GM12878 (cell line): ENCODE results near the gene TJP1. TPM values are rescaled to one million over a fixed set of nuclear protein-coding genes. Genes with fewer than 3 reads are reported as not detected.

Experiments
- ATAC-seq: fragments of 200-7000 bp; cut with Tn5 transposase; 3 replicates; pipeline ENCODE4 v1.9.1; 2020; ENCODE audit warnings: mild to moderate bottlenecking, moderate library complexity
- BruUV-seq: library from RNA; stranded (reverse); fragments of 400-500 nt; replicated peaks from 2 replicates; lab custom pipeline; 2021; lab: Mats Ljungman, UMichigan
- CTCF ChIA-PET: fragments of 300-600 bp; sonication (Branson Sonifier 250); formaldehyde crosslinking; extraction: SDS; loops from one replicate; lab custom pipeline; 2021; ENCODE audit warnings: inconsistent platforms; lab: Yijun Ruan, JAX
- POLR2A ChIA-PET: fragments of 350-600 bp; formaldehyde crosslinking; extraction: SDS; loops from one replicate; lab custom pipeline; 2021; ENCODE audit warnings: inconsistent platforms; lab: Charles Lee
- RAD21 ChIA-PET: fragments of 300-600 bp; sonication (Branson Sonifier 250); formaldehyde crosslinking; loops from one replicate; lab custom pipeline; 2023; ENCODE audit warnings: antibody characterized with exemption; ENCODE audit not compliant: unreplicated experiment; lab: Charles Lee
- SMC1A ChIA-PET: fragments of 300-600 bp; sonication (Branson Sonifier 250); formaldehyde crosslinking; loops from one replicate; lab custom pipeline; 2023; ENCODE audit not compliant: unreplicated experiment, uncharacterized antibody; lab: Charles Lee
- DNase-seq: peaks from one replicate; pipeline ENCODE4 v3.0.0-alpha.2; 2011; ENCODE audit warnings: low read depth, low spot score
- FAIRE-seq: peaks from 3 replicates; lab custom pipeline; 2011; peaks lifted over from hg19 to GRCh38; lab: Jason Lieb, UNC
- H2AFZ ChIP-seq: 2 replicates; pipeline ENCODE4 v1.6.0; 2011; ENCODE audit warnings: low read depth, low read length, control low read depth; ENCODE audit not compliant: control insufficient read depth
- H3K27ac ChIP-seq: 2 replicates; pipeline ENCODE4 v1.5.1; 2011; ENCODE audit warnings: control low read depth; ENCODE audit not compliant: control insufficient read depth, insufficient read depth
- H3K27me3 ChIP-seq, 2 experiments: replicated peaks in 1 of 2; 2 replicates each; pipeline versions ENCODE4 v1.6.0 to v1.6.1; 2011; ENCODE audit warnings: low read length in 1 of 2; ENCODE audit not compliant: control insufficient read depth in 2 of 2, insufficient read depth in 2 of 2
- H3K36me3 ChIP-seq, 2 experiments: 2 replicates each; pipeline ENCODE4 v1.5.1; 2011; ENCODE audit warnings: low read length in 1 of 2; ENCODE audit not compliant: control insufficient read depth in 2 of 2, insufficient read depth in 2 of 2
- H3K4me1 ChIP-seq: 2 replicates; pipeline ENCODE4 v1.6.1; 2011; ENCODE audit warnings: mild to moderate bottlenecking, low read length, moderate library complexity, mixed read lengths; ENCODE audit not compliant: control insufficient read depth, insufficient read depth
- H3K4me2 ChIP-seq: 2 replicates; pipeline ENCODE4 v1.6.0; 2011; ENCODE audit warnings: control low read depth; ENCODE audit not compliant: control insufficient read depth, insufficient read depth
- H3K4me3 ChIP-seq: fragments of 200-600 bp; sonication (generic); 2 replicates; pipeline ENCODE4 v1.5.1; 2016
- H3K79me2 ChIP-seq: 2 replicates; pipeline ENCODE4 v1.6.0; 2011; ENCODE audit warnings: low read length; ENCODE audit not compliant: control insufficient read depth, insufficient read depth
- H3K9ac ChIP-seq: 2 replicates; pipeline ENCODE4 v1.8.0; 2011; ENCODE audit warnings: low read length, control low read depth, mixed read lengths; ENCODE audit not compliant: control insufficient read depth, insufficient read depth
- H3K9me3 ChIP-seq: replicated peaks from 3 replicates; pipeline ENCODE4 v1.5.1; 2011; ENCODE audit warnings: mild to moderate bottlenecking, low read length; ENCODE audit not compliant: control insufficient read depth, insufficient read depth
- H4K20me1 ChIP-seq: 2 replicates; pipeline ENCODE4 v1.6.0; 2011; ENCODE audit not compliant: control insufficient read depth, insufficient read depth
- ASH2L ChIP-seq: fragments of 300-600, 200-600 bp; sonication (generic); IDR thresholded peaks from 2 replicates; pipeline ENCODE4 v1.6.1; 2017; ENCODE audit warnings: low read depth, mild to moderate bottlenecking, borderline replicate concordance
- BCL3 ChIP-seq: IDR thresholded peaks from 2 replicates; pipeline ENCODE4 v1.6.1; 2011; ENCODE audit warnings: borderline replicate concordance, low read depth, mild to moderate bottlenecking, moderate library complexity, low read length; ENCODE audit not compliant: insufficient read depth, poor library complexity, severe bottlenecking
- HCFC1 ChIP-seq: fragments of 150-350 bp; IDR thresholded peaks from 2 replicates; pipeline ENCODE4 v1.6.1; 2014; ENCODE audit warnings: low read length
- PAX5 ChIP-seq: IDR thresholded peaks from 2 replicates; pipeline ENCODE4 v1.6.1; 2011; ENCODE audit warnings: low read depth, low read length, borderline replicate concordance
- POLR2A ChIP-seq: IDR thresholded peaks from 2 replicates; pipeline ENCODE4 v1.6.1; 2011; ENCODE audit warnings: low read depth, mild to moderate bottlenecking, low read length
- SKIL ChIP-seq: fragments of 450-650 bp; IDR thresholded peaks from 2 replicates; pipeline ENCODE4 v1.6.1; 2017; ENCODE audit warnings: mild to moderate bottlenecking, low read depth, inconsistent platforms; ENCODE audit not compliant: poor library complexity, severe bottlenecking
- YY1 ChIP-seq: IDR thresholded peaks from 2 replicates; pipeline ENCODE4 v1.6.1; 2011; ENCODE audit warnings: low read depth, mild to moderate bottlenecking, low read length
- WGBS: methylation state at CpG from one replicate; pipeline ENCODE4 v1.1.6; 2016; ENCODE audit warnings: low lambda C conversion rate; ENCODE audit not compliant: insufficient replicate concordance, insufficient coverage; ENCODE audit errors: missing lambda C conversion rate; 5-methylcytosine and 5-hydroxymethylcytosine counted together
- in situ Hi-C: fragments of 300-500 bp; cut with MboI; formaldehyde crosslinking; loops from 9 replicates; pipeline ENCODE4 v1.14.3; 2018; ENCODE audit warnings: mixed read lengths
- intact Hi-C: fragments of 100-400 bp; cut with micrococcal nuclease; formaldehyde crosslinking; loops from one replicate; pipeline ENCODE4 v1.14.2; 2022; ENCODE audit not compliant: unreplicated experiment
- polyA plus RNA-seq, 11 experiments: library from polyadenylated mRNA; depleted of rRNA in 4 of 11; unstranded in 6 of 11; stranded (reverse) in 5 of 11; fragments of >200 nt; fragmentation: Nextera tagmentation in 4 of 11; fragmentation: Illumina TruSeq in 1 of 11; extraction: Ambion mirVana in 4 of 11; extraction: Trizol in 1 of 11; gene quantifications; 1 replicate in 1 of 11; 2 replicates in 10 of 11; pipeline versions ENCODE4 v1.2.1 to v1.2.3, GENCODE V29; 2011 to 2016; ENCODE audit warnings: inconsistent platforms in 2 of 11, missing spikeins in 2 of 11, low read depth in 1 of 11
- total RNA-seq, 4 experiments: library from RNA; depleted of rRNA in 3 of 4; stranded (reverse); fragments of >200 nt in 3 of 4; fragmentation: Illumina TruSeq in 1 of 4; extraction: Trizol in 1 of 4; gene quantifications; 2 replicates each; pipeline versions ENCODE4 v1.2.1 to v1.2.3, GENCODE V29; 2013 to 2021

The TJP1 gene
- total and polyA plus RNA-seq, 10 of the 15 experiments (the other 5 are each of a cell fraction or from before 2014, with no cell fraction given), result 0.01 to 0.49 (median 0.08) TPM; not detected in 7

GRCh38 chr15:29674661-29675533, 147.4 kb downstream of the TJP1 start:
- no peak overlapping the region for H3K4me2 ChIP-seq
- intact Hi-C loops (loop anchor here (5.0 kb wide), 1 partner anchor 52 kb away; no protein-coding TSS in a partner anchor), in situ Hi-C loops (no loop called here)
- WGBS, result 45% methylated on average over 35 of the region's 74 CpGs
- ChIA-PET CTCF (no interaction called here), SMC1A (no interaction called here), POLR2A (no interaction called here), RAD21 (no interaction called here)
- H2AFZ ChIP-seq, result no peak overlapping the region
- H3K79me2 ChIP-seq, result no peaks in the 10 kb centered on the region
- no peaks in the 10 kb centered on the region for H3K4me1 ChIP-seq
- no peak for DNase-seq
- H3K27ac ChIP-seq, result no peak overlapping the region
- H3K36me3 ChIP-seq, result no peaks in the 10 kb centered on the region
- no peak overlapping the region for H3K9ac ChIP-seq
- ATAC-seq, result no peak
- H3K27me3 ChIP-seq, result no peaks in the 10 kb centered on the region
- no TSS peak for BruUV-seq
- TF ChIP-seq PAX5 (no peak), ASH2L (no peak), POLR2A (no peak), BCL3 (no peak), YY1 (no peak), SKIL (no peak), HCFC1 (no peak)
- H3K4me3 ChIP-seq, result no peak overlapping the region
- no peaks in the 10 kb centered on the region for H4K20me1 ChIP-seq
- no peak for FAIRE-seq
- H3K9me3 ChIP-seq, result no peaks in the 10 kb centered on the region; the same call in 2 of the 3 replicates
